Caki2 (cell line): ENCODE measurements around the gene PLAAT5. TPM values are rescaled to one million over a fixed set of nuclear protein-coding genes. Genes with fewer than 3 reads are reported as not detected.
"Not testable (repeated sequence)": the region's sequence is repeated elsewhere in the genome, so short reads cannot be mapped to it uniquely, and the experiment has no call there.

Source experiments
- DNase-seq: peaks from one replicate; pipeline ENCODE4 v3.0.0-alpha.2; 2015; ENCODE audit warnings: low read depth
- in situ Hi-C: cut with HindIII; loops from 2 replicates; pipeline ENCODE4 v1.10.0; 2016; ENCODE audit warnings: low sequenced_read_pairs, low pct_unique_long_range_greater_than_20kb, mixed read lengths
- total RNA-seq: library from RNA; depleted of rRNA; stranded (reverse); fragments of >200 nt; shearing (Covaris generic); gene quantifications from 2 replicates; pipeline ENCODE4 v1.2.3, GENCODE V29; 2014; ENCODE audit warnings: low replicate concordance; rRNA removed

The PLAAT5 gene
- total RNA-seq, 1 experiment from 2014 or later, result 2.3 TPM

GRCh38 chr11:63435831-63436230 is 55.1 kb downstream of the PLAAT5 start:
- in situ Hi-C loops, DNase-seq: not testable (repeated sequence)

- DNase-seq, in situ Hi-C loops: not testable (repeated sequence)
Measured at GRCh38 chr11:63435351-63435750, 55.6 kb downstream of the PLAAT5 start.

DNA sequence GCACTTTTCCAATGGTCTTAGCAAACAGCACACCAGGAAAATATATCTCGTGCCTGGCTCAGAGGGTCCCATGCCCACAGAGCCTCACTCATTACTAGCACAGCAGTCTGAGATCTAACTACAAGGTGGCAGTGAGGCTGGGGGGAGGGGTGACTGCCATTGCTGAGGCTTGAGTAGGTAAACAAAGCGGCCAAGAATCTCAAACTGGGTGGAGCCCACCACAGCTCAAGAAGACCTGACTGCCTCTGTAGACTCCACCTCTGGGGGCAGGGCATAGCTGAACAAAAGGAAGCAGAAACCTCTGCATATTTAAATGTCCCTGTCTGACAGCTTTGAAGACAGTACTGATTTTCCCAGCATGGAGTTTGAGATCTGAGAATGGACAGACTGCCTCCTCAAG is 60.2 kb downstream of the PLAAT5 start:
- in situ Hi-C loops, DNase-seq: not testable (repeated sequence)

DNA sequence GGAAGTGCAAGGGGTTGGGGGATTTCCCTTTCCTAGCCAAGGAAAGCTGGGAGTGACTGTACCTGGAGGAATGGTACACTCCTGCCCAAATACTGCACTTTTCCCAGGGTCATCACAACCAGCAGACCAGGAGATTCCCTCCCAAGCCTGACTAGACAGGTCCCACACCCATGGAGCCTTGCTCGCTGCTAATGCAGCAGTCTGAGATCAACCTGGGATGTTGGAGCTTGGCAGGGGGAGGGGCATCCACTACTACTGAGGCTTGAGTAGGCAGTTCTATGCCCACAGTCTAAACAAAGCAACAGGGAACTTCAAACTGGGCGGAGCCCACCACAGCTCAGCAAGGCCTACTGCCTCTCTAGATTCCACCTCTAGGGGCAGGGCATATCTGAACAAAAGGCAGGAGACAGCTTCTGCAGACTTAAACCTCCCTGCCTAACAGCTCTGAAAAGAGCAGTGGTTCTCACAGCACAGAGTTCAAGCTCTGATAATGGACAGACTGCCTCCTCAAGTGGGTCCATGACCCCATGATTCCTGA is 62.9 kb downstream of the PLAAT5 start:
- in situ Hi-C loops, result no loop called here
- no peak for DNase-seq

DNA sequence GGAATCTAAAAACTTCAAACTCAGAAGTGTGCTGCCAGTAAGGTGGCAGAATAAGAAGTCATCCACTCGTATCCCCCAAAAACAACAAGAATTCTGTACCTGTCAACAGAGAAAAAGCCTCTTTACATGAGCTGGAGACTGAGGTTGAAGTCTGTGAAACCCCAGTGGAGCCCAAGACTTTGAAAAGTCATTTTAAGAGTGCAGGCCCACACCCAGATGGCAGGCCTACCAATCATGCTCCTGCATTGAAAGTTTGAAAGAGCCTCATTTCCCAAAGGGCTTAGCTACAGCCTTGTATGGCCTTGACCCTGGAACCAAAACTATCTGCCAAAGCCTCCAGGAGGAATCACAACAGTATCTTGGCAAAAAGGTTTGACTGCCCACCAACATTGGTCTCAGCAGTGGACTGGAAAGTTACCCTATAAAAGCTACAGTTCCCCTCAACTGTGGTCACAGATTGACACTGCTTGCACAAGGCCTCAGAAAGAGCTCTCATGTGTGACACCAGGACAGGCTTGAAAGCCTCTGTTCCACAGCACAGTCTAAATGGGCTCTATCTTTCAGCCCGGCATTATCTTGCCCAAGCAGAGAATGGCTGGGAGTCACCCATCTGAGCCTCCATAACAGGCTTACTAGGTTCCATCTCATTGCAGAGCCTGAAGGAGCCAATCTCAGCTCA is 73.7 kb downstream of the PLAAT5 start:
- DNase-seq, result no peak
- in situ Hi-C loops, result no loop called here

Other genes with a start within 250 kb of the PLAAT5 start
- not detected in 2 replicates for gene SLC22A25, start 247.6 kb downstream of the PLAAT5 start, total RNA-seq
- not detected in 2 replicates for gene SLC22A9, start 121.4 kb downstream of the PLAAT5 start, total RNA-seq
- gene LGALS12, start 14.9 kb upstream of the PLAAT5 start, total RNA-seq, result not detected in 2 replicates
- gene PLAAT4, start 45.6 kb upstream of the PLAAT5 start, total RNA-seq, result 57.7 and 64.5 TPM in 2 replicates
- gene PLAAT2, start 72.2 kb upstream of the PLAAT5 start, total RNA-seq, result 3.4 TPM in 1 of 2 replicates, not detected in the other
- 163 and 198 TPM in 2 replicates for gene PLAAT3, start 123.3 kb upstream of the PLAAT5 start, total RNA-seq
- 46.9 and 58.7 TPM in 2 replicates for gene ATL3, start 180.2 kb upstream of the PLAAT5 start, total RNA-seq
- 98.2 and 107 TPM in 2 replicates for gene RTN3, start 190.3 kb upstream of the PLAAT5 start, total RNA-seq